Muscle layer of duodenum (tissue), 2 donors: ENCODE measurements around the gene HSD17B3.

ENCODE experiments used
- H3K27ac ChIP-seq: one replicate; pipeline ENCODE4 v1.7.0; 2013; ENCODE audit warnings: mild to moderate bottlenecking, low read length
- H3K27me3 ChIP-seq: one replicate; pipeline ENCODE4 v1.7.0; 2013; ENCODE audit warnings: low read depth, mild to moderate bottlenecking, control low read depth, low read length
- H3K36me3 ChIP-seq, 2 donors: one replicate each; pipeline ENCODE4 v1.7.0; 2013; ENCODE audit warnings: low read length in 2 of 2, control low read depth in 1 of 2, mild to moderate bottlenecking in 1 of 2; ENCODE audit not compliant: insufficient read depth in 2 of 2, control insufficient read depth in 1 of 2
- H3K4me1 ChIP-seq, 2 donors: one replicate each; pipeline ENCODE4 v1.7.0; 2013; ENCODE audit warnings: low read length in 2 of 2, mild to moderate bottlenecking in 2 of 2, control low read depth in 1 of 2, moderate library complexity in 1 of 2; ENCODE audit not compliant: insufficient read depth in 2 of 2, control insufficient read depth in 1 of 2
- H3K4me3 ChIP-seq, 2 donors: one replicate each; pipeline ENCODE4 v1.7.0; 2013; ENCODE audit warnings: low read length in 2 of 2, low read depth in 1 of 2, mild to moderate bottlenecking in 1 of 2
- H3K9me3 ChIP-seq, 2 donors: one replicate each; pipeline ENCODE4 v1.7.0; 2013; ENCODE audit warnings: low read length in 2 of 2, control low read depth in 1 of 2, mild to moderate bottlenecking in 1 of 2; ENCODE audit not compliant: control insufficient read depth in 1 of 2
- donor health status: healthy.

The HSD17B3 gene

DNA sequence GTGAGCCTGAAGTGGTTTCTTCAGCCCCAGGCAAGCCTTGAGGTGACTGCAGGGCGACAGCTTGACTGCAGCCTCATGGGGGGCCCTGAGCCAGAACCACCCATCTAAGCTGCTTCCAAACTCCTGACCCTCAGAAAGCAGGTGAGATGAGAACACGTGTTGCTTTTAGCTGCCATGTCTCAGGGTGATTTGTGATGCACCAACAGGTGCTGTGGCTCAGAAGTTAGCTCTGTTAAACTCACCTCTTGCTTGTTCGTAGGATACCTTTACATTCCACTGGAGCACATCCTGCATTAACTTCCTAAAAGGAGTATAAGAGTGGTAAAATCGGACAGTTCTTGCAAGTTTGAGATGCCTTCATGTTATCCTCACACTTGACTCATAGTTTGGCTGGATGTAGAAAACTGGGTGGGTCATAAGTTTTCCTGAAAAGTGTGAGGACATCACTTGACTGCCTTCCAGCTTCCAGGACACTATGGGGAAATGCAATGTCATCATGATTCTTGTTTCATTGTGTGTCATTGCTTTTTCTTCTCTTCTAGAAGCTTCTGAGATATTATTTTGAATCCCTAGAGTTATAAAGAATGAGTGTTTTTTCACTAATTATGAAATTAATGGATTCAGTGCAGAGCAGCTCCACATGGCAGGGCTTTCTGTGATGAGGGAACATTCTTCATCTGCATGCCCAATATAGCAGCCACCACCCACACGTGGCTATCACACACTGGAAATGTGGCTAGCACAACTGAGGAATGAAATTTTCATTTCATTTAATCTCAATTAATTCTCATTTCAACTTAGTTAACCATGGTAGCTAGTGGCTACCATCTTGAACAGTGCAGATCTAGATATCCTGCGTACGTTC lies 92.3 kb downstream of the HSD17B3 start:
- peaks cover 0 to 2% of the 10 kb centered on the region in 2 donors for H3K9me3 ChIP-seq
- no peaks in the 10 kb centered on the region for H3K27me3 ChIP-seq
- H3K4me3 ChIP-seq, result no peak overlapping the region
- no peaks in the 10 kb centered on the region for H3K36me3 ChIP-seq
- no peaks in the 10 kb centered on the region for H3K4me1 ChIP-seq
- H3K27ac ChIP-seq, result no peak overlapping the region

DNA sequence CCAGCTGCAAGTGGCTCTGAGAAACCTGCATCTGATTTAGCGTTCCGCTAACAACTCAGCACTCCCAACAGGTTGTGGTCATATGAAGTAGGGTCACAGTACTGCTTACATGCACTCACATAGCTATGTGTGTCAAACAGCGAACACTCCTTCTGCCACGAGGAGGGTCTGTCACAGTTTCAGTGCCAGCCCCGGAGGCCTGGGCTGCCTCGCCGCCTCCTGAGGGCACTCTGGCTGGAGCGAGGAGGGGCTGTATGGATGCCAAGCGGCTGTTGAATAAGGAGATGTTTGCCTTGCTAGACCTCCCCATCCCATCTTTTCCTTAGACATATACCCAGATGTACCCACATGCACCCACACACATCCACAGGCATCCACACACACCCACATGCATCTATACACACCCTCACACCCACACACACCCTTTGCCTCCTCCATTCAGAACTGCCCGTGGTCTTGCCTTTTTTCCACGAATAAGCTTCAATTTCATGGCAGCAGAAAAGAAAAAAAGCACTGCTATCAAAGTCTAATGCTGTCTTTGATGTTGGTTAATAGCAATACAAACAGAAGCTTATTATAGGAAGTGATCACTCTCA lies 95.7 kb downstream of the HSD17B3 start:
- H3K27me3 ChIP-seq, result no peaks in the 10 kb centered on the region
- H3K4me3 ChIP-seq, result no peak overlapping the region
- no peaks in the 10 kb centered on the region for H3K4me1 ChIP-seq
- no peak overlapping the region for H3K27ac ChIP-seq
- H3K9me3 ChIP-seq, result peaks cover 0 to 2% of the 10 kb centered on the region in 2 donors
- H3K36me3 ChIP-seq, result no peaks in the 10 kb centered on the region

GRCh38 chr9:96204853-96205252 lies 97.1 kb downstream of the HSD17B3 start:
- no peaks in the 10 kb centered on the region for H3K4me1 ChIP-seq
- no peaks in the 10 kb centered on the region for H3K36me3 ChIP-seq
- H3K9me3 ChIP-seq, result peaks cover 0 to 2% of the 10 kb centered on the region in 2 donors
- no peaks in the 10 kb centered on the region for H3K27me3 ChIP-seq
- H3K27ac ChIP-seq, result no peak overlapping the region
- H3K4me3 ChIP-seq, result no peak overlapping the region

- no peaks in the 10 kb centered on the region for H3K27me3 ChIP-seq
- peaks cover 0 to 2% of the 10 kb centered on the region in 2 donors for H3K9me3 ChIP-seq
- no peaks in the 10 kb centered on the region for H3K4me1 ChIP-seq
- H3K4me3 ChIP-seq, result no peak overlapping the region
- H3K36me3 ChIP-seq, result no peaks in the 10 kb centered on the region
- no peak overlapping the region for H3K27ac ChIP-seq
Observed at GRCh38 chr9:96203867-96204501, 98.0 kb downstream of the HSD17B3 start.

- Histone ChIP-seq H3K36me3 (no peaks in the 10 kb centered on the region), H3K27ac (no peak overlapping the region), H3K27me3 (no peaks in the 10 kb centered on the region), H3K4me3 (no peak overlapping the region), H3K9me3 (peaks cover 0 to 2% of the 10 kb centered on the region in 2 donors), H3K4me1 (no peaks in the 10 kb centered on the region)
Observed at GRCh38 chr9:96202971-96203780, 98.8 kb downstream of the HSD17B3 start.

- Histone ChIP-seq H3K9me3 (peaks cover 0 to 2% of the 10 kb centered on the region in 2 donors), H3K27ac (no peak overlapping the region), H3K4me1 (no peaks in the 10 kb centered on the region), H3K4me3 (no peak overlapping the region), H3K27me3 (no peaks in the 10 kb centered on the region), H3K36me3 (no peaks in the 10 kb centered on the region)
Observed at GRCh38 chr9:96201140-96201539, 100.8 kb downstream of the HSD17B3 start.

DNA sequence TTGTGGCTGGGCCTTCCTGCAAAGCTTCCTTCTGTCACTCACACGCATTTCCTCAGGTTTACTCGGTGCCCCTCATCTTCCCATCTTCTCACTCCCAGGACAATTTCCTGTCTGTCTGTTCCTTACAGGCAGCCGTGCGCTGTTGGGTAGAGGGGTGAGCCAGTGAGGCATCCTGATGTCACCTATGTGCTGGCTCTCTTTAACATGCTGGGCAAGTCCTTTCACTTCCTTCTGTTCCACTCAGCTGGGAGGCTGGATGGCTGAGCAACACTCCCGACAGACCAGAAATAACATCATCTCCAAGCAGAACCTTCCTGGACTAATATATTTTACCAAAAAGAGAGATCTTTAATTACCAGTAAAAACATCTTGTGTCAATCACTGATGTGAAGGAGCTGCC lies 103.0 kb downstream of the HSD17B3 start:
- no peaks in the 10 kb centered on the region for H3K36me3 ChIP-seq
- no peak overlapping the region for H3K4me3 ChIP-seq
- no peaks in the 10 kb centered on the region for H3K9me3 ChIP-seq
- H3K4me1 ChIP-seq, result no peaks in the 10 kb centered on the region
- H3K27ac ChIP-seq, result no peak overlapping the region
- H3K27me3 ChIP-seq, result no peaks in the 10 kb centered on the region

DNA sequence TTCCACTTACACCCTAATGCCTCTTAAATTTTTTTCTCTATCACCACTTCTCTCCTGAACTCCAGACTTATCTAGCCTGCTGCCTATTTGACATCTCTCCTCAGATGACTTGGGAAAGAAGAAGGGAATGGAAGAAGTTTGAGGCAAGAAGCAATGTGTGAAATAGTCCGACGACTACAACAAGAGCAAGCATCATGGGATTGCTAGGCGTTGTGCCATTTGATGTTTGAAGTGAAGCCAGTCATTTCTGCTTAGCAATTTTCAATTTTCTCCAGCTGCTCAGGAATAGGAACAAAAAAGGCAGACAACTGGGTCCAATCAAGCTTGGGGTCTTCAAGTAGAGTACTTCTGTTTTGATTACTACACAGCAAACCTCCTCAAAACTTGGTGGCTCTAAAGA lies 106.4 kb downstream of the HSD17B3 start:
- no peak overlapping the region for H3K27ac ChIP-seq
- H3K4me1 ChIP-seq, result no peaks in the 10 kb centered on the region
- no peak overlapping the region for H3K4me3 ChIP-seq
- no peaks in the 10 kb centered on the region for H3K27me3 ChIP-seq
- peaks cover 0 to 4% of the 10 kb centered on the region in 2 donors for H3K9me3 ChIP-seq
- H3K36me3 ChIP-seq, result no peaks in the 10 kb centered on the region

DNA sequence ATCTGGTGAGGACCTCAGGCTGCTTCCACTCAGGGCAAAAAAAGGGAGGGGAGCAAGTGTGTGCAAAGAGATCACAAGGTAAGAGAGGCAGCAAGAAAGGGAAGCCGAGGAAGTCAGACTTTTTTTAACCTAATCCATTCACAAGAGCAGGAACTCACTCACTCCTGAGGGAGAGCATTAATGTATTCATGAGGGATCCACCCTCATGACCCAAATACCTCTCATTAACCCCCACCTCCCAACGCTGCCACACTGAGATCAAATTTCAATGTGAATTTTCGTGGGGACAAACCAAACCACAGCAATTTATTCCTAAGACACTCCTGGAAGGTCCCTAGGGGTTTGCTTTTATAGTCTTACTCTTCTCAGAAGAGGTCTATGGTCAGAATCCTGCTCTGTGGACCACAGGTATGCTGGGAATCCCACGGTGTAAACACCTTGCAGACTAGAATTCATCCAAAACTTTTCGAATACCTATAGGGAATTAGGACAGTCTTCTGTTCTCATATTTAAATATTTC lies 108.7 kb downstream of the HSD17B3 start:
- H3K4me3 ChIP-seq, result no peak overlapping the region
- peaks cover 0 to 11% of the 10 kb centered on the region in 2 donors for H3K9me3 ChIP-seq
- H3K36me3 ChIP-seq, result peaks cover 0 to 4% of the 10 kb centered on the region in 2 donors
- no peaks in the 10 kb centered on the region for H3K4me1 ChIP-seq
- no peaks in the 10 kb centered on the region for H3K27me3 ChIP-seq
- no peak overlapping the region for H3K27ac ChIP-seq

DNA sequence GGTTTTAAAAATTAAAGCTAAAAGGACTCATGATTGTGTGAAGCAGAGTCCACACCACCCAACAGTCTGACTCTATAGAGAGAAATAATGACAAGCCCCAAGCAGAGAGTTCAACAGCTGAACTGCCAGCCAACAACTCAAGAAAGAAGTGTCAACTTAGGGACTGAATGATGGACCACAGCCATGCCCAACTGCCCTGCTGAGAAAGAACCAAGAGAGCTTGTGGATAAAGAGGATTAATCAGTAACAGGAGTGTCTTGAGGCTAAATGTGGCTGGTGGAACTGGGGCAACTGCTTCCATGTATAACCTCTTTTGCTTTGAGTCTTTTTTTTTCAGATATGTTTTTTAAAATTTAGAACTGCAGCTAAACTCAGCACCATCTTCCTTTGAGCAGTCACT lies 109.3 kb downstream of the HSD17B3 start:
- no peaks in the 10 kb centered on the region for H3K27me3 ChIP-seq
- no peak overlapping the region for H3K4me3 ChIP-seq
- no peak overlapping the region for H3K27ac ChIP-seq
- H3K9me3 ChIP-seq, result peaks cover 0 to 11% of the 10 kb centered on the region in 2 donors
- H3K4me1 ChIP-seq, result no peaks in the 10 kb centered on the region
- H3K36me3 ChIP-seq, result peaks cover 0 to 4% of the 10 kb centered on the region in 2 donors
